Peyer's patch (tissue), 4 donors: ENCODE measurements around the gene RLN3.

ENCODE experiments used
- CTCF ChIP-seq, 6 experiments: fragments of 450-650 bp in 4 of 6; fragments of 200-600 bp in 2 of 6; sonication (generic) in 1 of 6; IDR thresholded peaks; one replicate each; pipeline ENCODE4 v1.5.1; 2017 to 2019; ENCODE audit warnings: antibody characterized with exemption in 6 of 6, mild to moderate bottlenecking in 3 of 6, moderate library complexity in 1 of 6
- POLR2A ChIP-seq, 2 donors: fragments of 450-650 bp; IDR thresholded peaks; one replicate each; pipeline ENCODE4 v1.5.1; 2017; ENCODE audit warnings: antibody characterized with exemption in 2 of 2, mild to moderate bottlenecking in 2 of 2, moderate library complexity in 2 of 2

- no peak for TF ChIP-seq CTCF (IDR thresholded peaks at IDR 0.05)
- TF ChIP-seq POLR2A (IDR thresholded peaks at IDR 0.05), result no peak
Measured at GRCh38 chr19:13983213-13983889, 44.6 kb upstream of the RLN3 start.
